B cell (primary cell): ENCODE results near the gene NXNL2. TPM values are rescaled to one million over a fixed set of nuclear protein-coding genes. Genes with fewer than 3 reads are reported as not detected.

ENCODE experiments used
- ATAC-seq: fragments of 200-7000 bp; cut with Tn5 transposase; one replicate; pipeline ENCODE4 v1.10.0; 2021; ENCODE audit warnings: low read depth, mild to moderate bottlenecking, moderate number of reproducible peaks, moderate library complexity
- CTCF ChIA-PET: fragments of 350-600 bp; sonication (Branson Sonifier 250); formaldehyde crosslinking; loops from one replicate; lab custom pipeline; 2021; ENCODE audit warnings: antibody characterized with exemption, inconsistent platforms; lab: Charles Lee
- POLR2A ChIA-PET: fragments of 350-600 bp; sonication (Branson Sonifier 250); formaldehyde crosslinking; loops from one replicate; lab custom pipeline; 2021; ENCODE audit warnings: antibody characterized with exemption; lab: Charles Lee
- DNase-seq: peaks from one replicate; pipeline ENCODE4 v3.0.0; 2013
- H2AFZ ChIP-seq: 2 replicates; pipeline ENCODE4 v1.6.1; 2012; ENCODE audit warnings: mild to moderate bottlenecking, low read depth, low read length; ENCODE audit not compliant: insufficient read depth, poor library complexity, severe bottlenecking
- H3K27ac ChIP-seq, 2 donors: 1 replicate in 1 of 2; 2 replicates in 1 of 2; pipeline ENCODE4 v1.5.1; 2012 to 2013; ENCODE audit warnings: low read length in 2 of 2, mild to moderate bottlenecking in 2 of 2, moderate library complexity in 1 of 2
- H3K27me3 ChIP-seq, 4 experiments: fragments of 200-600 bp in 1 of 4; sonication (generic) in 1 of 4; replicated peaks in 1 of 4; 1 replicate in 2 of 4; 2 replicates in 2 of 4; pipeline versions ENCODE4 v1.6.1 to v1.7.0; 2013 to 2016; ENCODE audit warnings: low read length in 3 of 4, mild to moderate bottlenecking in 2 of 4, mixed read lengths in 1 of 4, moderate library complexity in 1 of 4; ENCODE audit not compliant: insufficient read depth in 4 of 4, control insufficient read depth in 3 of 4; ENCODE audit errors: control extremely low read depth in 1 of 4
- H3K36me3 ChIP-seq, 2 experiments: replicated peaks in 1 of 2; 1 replicate in 1 of 2; 2 replicates in 1 of 2; pipeline versions ENCODE4 v1.6.1 to v1.7.1; 2013; ENCODE audit warnings: low read length in 1 of 2; ENCODE audit not compliant: insufficient read depth in 2 of 2, control insufficient read depth in 1 of 2; ENCODE audit errors: control extremely low read depth in 1 of 2, extremely low read depth in 1 of 2
- H3K4me1 ChIP-seq, 2 donors: fragments of 200-600 bp in 1 of 2; sonication (generic) in 1 of 2; 1 replicate in 1 of 2; 2 replicates in 1 of 2; pipeline versions ENCODE4 v1.5.1 to v1.6.1; 2013 to 2017; ENCODE audit warnings: low read length in 2 of 2; ENCODE audit not compliant: control insufficient read depth in 2 of 2, insufficient read depth in 2 of 2
- H3K4me2 ChIP-seq: replicated peaks from 2 replicates; pipeline ENCODE3; 2012; ENCODE audit warnings: mild to moderate bottlenecking, low read depth, low read length; ENCODE audit not compliant: poor library complexity, severe bottlenecking
- H3K4me3 ChIP-seq, 5 experiments: fragments of 200-600 bp in 1 of 5; sonication (generic) in 1 of 5; 1 replicate in 3 of 5; 2 replicates in 2 of 5; pipeline versions ENCODE4 v1.5.1 to v1.7.0; 2011 to 2016; ENCODE audit warnings: low read length in 4 of 5, mild to moderate bottlenecking in 4 of 5, low read depth in 2 of 5, control low read depth in 1 of 5, moderate library complexity in 1 of 5; ENCODE audit not compliant: insufficient read depth in 1 of 5; ENCODE audit errors: control extremely low read depth in 1 of 5, extremely low read depth in 1 of 5
- H3K79me2 ChIP-seq: fragments of 200-600 bp; sonication (generic); one replicate; pipeline ENCODE4 v1.6.0; 2016; ENCODE audit warnings: low read length; ENCODE audit not compliant: control insufficient read depth, insufficient read depth
- H3K9ac ChIP-seq: fragments of 200-600 bp; sonication (generic); 2 replicates; pipeline ENCODE4 v1.6.1; 2017; ENCODE audit warnings: mild to moderate bottlenecking, low read length, moderate library complexity
- H3K9me3 ChIP-seq, 3 donors: one replicate each; pipeline versions ENCODE4 v1.6.1 to v1.7.1; 2013; ENCODE audit warnings: low read length in 2 of 3; ENCODE audit not compliant: control insufficient read depth in 2 of 3, insufficient read depth in 1 of 3; ENCODE audit errors: control extremely low read depth in 1 of 3
- H4K20me1 ChIP-seq: 2 replicates; pipeline ENCODE4 v1.6.0; 2012; ENCODE audit warnings: mild to moderate bottlenecking, low read length; ENCODE audit not compliant: insufficient read depth, control insufficient read depth, poor library complexity, severe bottlenecking
- H3K27ac Mint-ChIP-seq: one replicate; pipeline ENCODE4 v1.8.0; 2021; ENCODE audit warnings: mixed read lengths
- H3K27me3 Mint-ChIP-seq: one replicate; pipeline ENCODE4 v1.8.0; 2021; ENCODE audit warnings: mixed read lengths
- H3K4me1 Mint-ChIP-seq: one replicate; pipeline ENCODE4 v1.8.0; 2021; ENCODE audit warnings: mixed read lengths
- H3K4me3 Mint-ChIP-seq: one replicate; pipeline ENCODE4 v1.8.0; 2021; ENCODE audit warnings: mixed read lengths
- H3K9me3 Mint-ChIP-seq: one replicate; pipeline ENCODE4 v1.8.0; 2022; ENCODE audit warnings: mixed read lengths; ENCODE audit not compliant: insufficient read depth
- EZH2 ChIP-seq: IDR thresholded peaks from 2 replicates; pipeline ENCODE4 v1.6.1; 2012; ENCODE audit warnings: borderline replicate concordance, low read depth, mild to moderate bottlenecking, moderate library complexity, low read length; ENCODE audit not compliant: insufficient read depth, poor library complexity, severe bottlenecking
- WGBS: methylation state at CpG from one replicate; pipeline ENCODE4 v1.1.5; 2013; ENCODE audit warnings: missing lambda C conversion rate; ENCODE audit not compliant: insufficient coverage; 5-methylcytosine and 5-hydroxymethylcytosine counted together
- intact Hi-C: fragments of 100-400 bp; cut with micrococcal nuclease; formaldehyde crosslinking; loops from one replicate; pipeline ENCODE4 v1.10.0; 2022
- polyA plus RNA-seq: library from polyadenylated mRNA; depleted of rRNA; stranded (reverse); fragments of >200 nt; gene quantifications from 2 replicates; pipeline ENCODE4 v1.2.3, GENCODE V29; 2012
- total RNA-seq, 2 donors: library from RNA; stranded (reverse); fragments of 120-200 nt in 1 of 2; gene quantifications; 1 replicate in 1 of 2; 2 replicates in 1 of 2; pipeline versions ENCODE4 v1.2.3 to v1.2.4, GENCODE V29; 2013 to 2022
- TF ChIP-seq, protein P1 (sequence below): fragments of 200-600 bp; IDR thresholded peaks from one replicate; pipeline ENCODE4 v1.8.0; 2022; ENCODE audit warnings: antibody characterized with exemption, mild to moderate bottlenecking

Gene NXNL2
- total and polyA plus RNA-seq, 2 donors (not counting 1 experiment from before 2014, with no cell fraction given), result not detected

DNA sequence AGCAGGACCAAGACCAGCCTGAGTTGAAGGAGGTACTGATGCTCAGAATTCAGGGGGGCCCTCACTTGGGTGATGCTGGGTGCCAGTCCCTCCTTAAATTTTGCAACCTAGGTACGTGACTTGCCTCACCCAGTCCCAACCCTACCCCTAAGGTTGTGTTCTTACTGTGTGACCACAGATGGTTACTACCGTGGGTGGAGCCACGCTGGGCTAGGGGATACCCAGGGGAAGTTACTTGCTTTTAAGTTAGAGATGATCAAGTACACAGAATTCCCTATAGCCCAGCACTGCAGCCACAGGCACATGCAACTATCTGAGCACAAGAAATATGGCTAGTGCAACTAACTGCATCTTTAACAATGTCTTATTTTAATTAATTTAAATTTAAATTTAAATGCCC lies 32.9 kb downstream of the NXNL2 start:
- Histone ChIP-seq H3K36me3 (no peaks in the 10 kb centered on the region), H3K79me2 (no peaks in the 10 kb centered on the region), H4K20me1 (no peaks in the 10 kb centered on the region), H3K9ac (no peak overlapping the region), H3K27ac (no peak overlapping the region), H3K4me3 (no peak overlapping the region), H3K4me1 (no peaks in the 10 kb centered on the region), H3K9me3 (no peaks in the 10 kb centered on the region), H2AFZ (no peak overlapping the region), H3K27me3 (no peaks in the 10 kb centered on the region), H3K4me2 (no peak overlapping the region)
- DNase-seq (no peak), ATAC-seq (no peak)
- intact Hi-C loops, result no loop called here
- Mint-ChIP-seq H3K4me3 (no peak overlapping the region), H3K9me3 (no peaks in the 10 kb centered on the region), H3K27ac (no peak overlapping the region), H3K4me1 (no peaks in the 10 kb centered on the region), H3K27me3 (no peaks in the 10 kb centered on the region)
- ChIA-PET CTCF (interaction anchor here (1.2 kb wide), 1 partner anchor 11 kb away, joined by 3 read pairs; no protein-coding TSS in a partner anchor), POLR2A (no interaction called here)
- no CpG with 5 or more reads among the region's 3 CpGs for WGBS
- TF ChIP-seq, protein P1, sequence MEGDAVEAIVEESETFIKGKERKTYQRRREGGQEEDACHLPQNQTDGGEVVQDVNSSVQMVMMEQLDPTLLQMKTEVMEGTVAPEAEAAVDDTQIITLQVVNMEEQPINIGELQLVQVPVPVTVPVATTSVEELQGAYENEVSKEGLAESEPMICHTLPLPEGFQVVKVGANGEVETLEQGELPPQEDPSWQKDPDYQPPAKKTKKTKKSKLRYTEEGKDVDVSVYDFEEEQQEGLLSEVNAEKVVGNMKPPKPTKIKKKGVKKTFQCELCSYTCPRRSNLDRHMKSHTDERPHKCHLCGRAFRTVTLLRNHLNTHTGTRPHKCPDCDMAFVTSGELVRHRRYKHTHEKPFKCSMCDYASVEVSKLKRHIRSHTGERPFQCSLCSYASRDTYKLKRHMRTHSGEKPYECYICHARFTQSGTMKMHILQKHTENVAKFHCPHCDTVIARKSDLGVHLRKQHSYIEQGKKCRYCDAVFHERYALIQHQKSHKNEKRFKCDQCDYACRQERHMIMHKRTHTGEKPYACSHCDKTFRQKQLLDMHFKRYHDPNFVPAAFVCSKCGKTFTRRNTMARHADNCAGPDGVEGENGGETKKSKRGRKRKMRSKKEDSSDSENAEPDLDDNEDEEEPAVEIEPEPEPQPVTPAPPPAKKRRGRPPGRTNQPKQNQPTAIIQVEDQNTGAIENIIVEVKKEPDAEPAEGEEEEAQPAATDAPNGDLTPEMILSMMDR, result no peak
- no peak for TF ChIP-seq EZH2

DNA sequence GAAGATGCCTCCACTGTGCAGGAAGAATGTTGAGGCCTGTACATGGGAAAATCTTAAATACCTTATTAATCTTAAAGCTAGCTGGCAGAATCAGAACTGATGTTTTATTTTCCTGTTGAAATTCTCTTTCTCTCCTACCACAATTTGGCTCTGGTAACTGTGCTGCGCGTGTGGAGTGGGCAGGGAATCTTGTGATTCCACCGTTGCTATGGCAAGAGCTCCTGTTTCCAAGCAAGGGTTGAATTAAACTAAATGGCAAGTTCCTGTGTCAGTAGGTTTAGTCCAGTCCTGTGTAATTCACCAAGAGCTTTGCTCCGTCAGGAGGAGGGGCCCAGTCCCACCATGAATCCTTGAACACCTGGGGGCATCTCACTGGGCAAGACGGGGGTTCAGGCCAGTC lies 36.4 kb downstream of the NXNL2 start:
- Mint-ChIP-seq H3K27me3 (peaks cover 14% of the 10 kb centered on the region), H3K27ac (no peak overlapping the region), H3K4me1 (no peaks in the 10 kb centered on the region), H3K4me3 (no peak overlapping the region), H3K9me3 (no peaks in the 10 kb centered on the region)
- no peak overlapping the region for H3K4me3 ChIP-seq
- TF ChIP-seq, protein P1, result no peak
- no peaks in the 10 kb centered on the region for H3K36me3 ChIP-seq
- no peaks in the 10 kb centered on the region for H3K27me3 ChIP-seq
- no peak overlapping the region for H3K9ac ChIP-seq
- WGBS, result 91% methylated on average over 3 of the region's 5 CpGs
- ChIA-PET POLR2A (no interaction called here), CTCF (no interaction called here)
- H3K27ac ChIP-seq, result no peak overlapping the region
- no peaks in the 10 kb centered on the region for H4K20me1 ChIP-seq
- ATAC-seq, result no peak
- intact Hi-C loops, result no loop called here
- no peaks in the 10 kb centered on the region for H3K79me2 ChIP-seq
- H3K9me3 ChIP-seq, result no peaks in the 10 kb centered on the region
- H3K4me1 ChIP-seq, result no peaks in the 10 kb centered on the region
- H2AFZ ChIP-seq, result no peak overlapping the region
- DNase-seq, result no peak
- no peak overlapping the region for H3K4me2 ChIP-seq
